Frontal cortex (tissue), 4 donors: ENCODE measurements around the gene ADAMTS2. TPM values are rescaled to one million over a fixed set of nuclear protein-coding genes. Genes with fewer than 3 reads are reported as not detected.
"Not testable (repeated sequence)": the region's sequence is repeated elsewhere in the genome, so short reads cannot be mapped to it uniquely, and the experiment has no call there.

Experiments used
- DNase-seq, 2 donors: peaks; one replicate each; pipeline ENCODE4 v3.0.0; 2012; ENCODE audit warnings: low spot score in 2 of 2
- FAIRE-seq: peaks from 2 replicates; lab custom pipeline; 2012; peaks lifted over from hg19 to GRCh38; lab: Jason Lieb, UNC
- total RNA-seq: library from RNA; depleted of rRNA; stranded (reverse); fragments of >200 nt; gene quantifications from one replicate; pipeline ENCODE4 v1.2.3, GENCODE V29; 2014
- donor health status: control.
- donor health status: control.
- donor health status: control.

The ADAMTS2 gene
- total RNA-seq, 1 donor from 2014 or later: 3.3 TPM

GRCh38 chr5:179330186-179330900 lies 14.9 kb downstream of the ADAMTS2 start:
- no peak for DNase-seq

GRCh38 chr5:179328291-179328690 lies 17.0 kb downstream of the ADAMTS2 start:
- DNase-seq (no peak), FAIRE-seq (no peak)

More at GRCh38 chr5:179330186-179330900, 14.9 kb downstream of the ADAMTS2 start:
- FAIRE-seq: no peak

- no peak for FAIRE-seq
- DNase-seq: no peak
Measured at GRCh38 chr5:179327021-179327735, 18.1 kb downstream of the ADAMTS2 start.

DNA sequence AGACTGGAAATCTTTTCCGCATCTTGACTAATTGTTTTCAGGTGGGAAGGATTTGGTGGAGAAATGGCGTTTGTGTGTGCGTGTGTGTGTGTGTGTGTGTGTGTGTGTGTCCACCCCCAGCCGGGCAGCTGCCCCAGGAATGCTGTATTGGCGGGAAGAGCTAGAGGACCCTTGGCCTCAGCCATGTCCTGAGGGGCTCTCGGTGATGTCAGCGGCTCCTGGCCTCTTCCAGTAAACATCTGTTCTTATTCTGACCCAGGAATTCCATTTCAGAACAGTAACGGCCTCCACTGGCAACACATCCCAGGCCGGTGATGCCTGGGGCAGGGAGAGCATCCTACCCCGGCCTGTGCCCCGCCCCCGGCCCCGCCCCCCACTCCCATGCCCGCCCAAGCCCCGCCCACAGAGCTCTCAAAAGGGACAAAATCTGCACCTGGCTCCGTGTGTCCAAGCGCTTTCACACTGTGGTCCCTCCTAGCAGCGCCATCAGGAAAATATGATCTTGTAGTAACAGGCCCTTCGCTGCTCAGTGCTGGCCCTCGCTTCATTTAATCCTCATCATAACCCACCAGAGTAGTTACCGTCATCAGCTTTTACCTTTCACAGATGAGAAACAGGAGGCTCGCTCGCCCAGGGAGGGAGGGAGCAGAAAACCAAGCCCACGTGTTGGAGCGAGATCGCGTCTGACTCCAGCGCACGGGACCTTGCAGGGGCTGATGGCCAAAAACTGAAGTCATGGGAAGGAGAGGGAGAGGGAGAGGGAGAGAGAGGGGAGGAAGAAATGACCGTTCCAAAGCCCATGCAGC lies 18.9 kb downstream of the ADAMTS2 start:
- FAIRE-seq (no peak), DNase-seq (no peak)

GRCh38 chr5:179325296-179326031 lies 19.8 kb downstream of the ADAMTS2 start:
- no peak for DNase-seq

GRCh38 chr5:179324760-179325295 lies 20.4 kb downstream of the ADAMTS2 start:
- FAIRE-seq (no peak), DNase-seq (no peak)

More at GRCh38 chr5:179325296-179326031, 19.8 kb downstream of the ADAMTS2 start:
- no peak for FAIRE-seq

- not testable (repeated sequence) for DNase-seq, FAIRE-seq
Measured at GRCh38 chr5:179324316-179324715, 20.9 kb downstream of the ADAMTS2 start.

DNA sequence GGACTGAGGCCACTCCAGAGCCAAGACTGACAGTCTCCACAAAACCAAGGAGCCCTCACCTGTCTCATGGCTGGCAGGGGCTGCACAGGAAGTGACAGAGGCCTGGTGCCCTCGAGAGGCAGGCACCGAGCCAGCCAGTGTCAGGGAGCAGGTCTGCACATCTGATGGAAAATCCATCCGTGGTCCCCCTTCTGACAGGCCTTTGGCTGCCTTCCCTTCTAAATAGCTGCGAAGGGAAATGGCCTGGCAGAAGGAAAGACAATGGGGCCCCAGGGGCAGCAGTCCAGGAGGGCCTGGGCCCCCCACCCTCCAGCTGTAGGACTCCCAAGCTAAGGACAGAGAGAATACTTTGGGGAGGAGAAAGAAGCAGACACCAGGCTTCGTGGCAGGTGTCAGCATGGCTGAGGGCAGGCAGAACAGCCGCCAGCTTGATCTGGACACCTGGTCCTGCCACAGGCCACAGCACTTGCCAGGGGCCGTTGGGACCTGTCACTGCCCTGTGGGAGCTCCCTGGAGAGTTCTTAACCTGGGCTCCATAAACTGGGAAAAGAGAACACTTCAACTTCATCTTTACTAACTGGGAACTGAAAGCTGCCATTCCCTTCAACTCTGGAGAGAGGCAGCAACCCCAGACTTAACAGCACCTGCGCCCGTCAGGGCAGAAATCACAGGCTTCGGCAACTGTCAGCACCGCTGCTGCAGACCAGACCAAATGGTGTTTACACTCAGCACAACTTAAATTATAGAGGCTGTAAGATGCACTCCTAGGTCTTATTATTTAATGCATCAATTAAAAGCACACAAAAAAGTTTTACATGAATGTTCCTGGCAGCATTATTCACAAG lies 22.0 kb downstream of the ADAMTS2 start:
- DNase-seq (no peak), FAIRE-seq (no peak)

- DNase-seq (no peak), FAIRE-seq (no peak)
Measured at GRCh38 chr5:179322071-179323025, 22.9 kb downstream of the ADAMTS2 start.

DNA sequence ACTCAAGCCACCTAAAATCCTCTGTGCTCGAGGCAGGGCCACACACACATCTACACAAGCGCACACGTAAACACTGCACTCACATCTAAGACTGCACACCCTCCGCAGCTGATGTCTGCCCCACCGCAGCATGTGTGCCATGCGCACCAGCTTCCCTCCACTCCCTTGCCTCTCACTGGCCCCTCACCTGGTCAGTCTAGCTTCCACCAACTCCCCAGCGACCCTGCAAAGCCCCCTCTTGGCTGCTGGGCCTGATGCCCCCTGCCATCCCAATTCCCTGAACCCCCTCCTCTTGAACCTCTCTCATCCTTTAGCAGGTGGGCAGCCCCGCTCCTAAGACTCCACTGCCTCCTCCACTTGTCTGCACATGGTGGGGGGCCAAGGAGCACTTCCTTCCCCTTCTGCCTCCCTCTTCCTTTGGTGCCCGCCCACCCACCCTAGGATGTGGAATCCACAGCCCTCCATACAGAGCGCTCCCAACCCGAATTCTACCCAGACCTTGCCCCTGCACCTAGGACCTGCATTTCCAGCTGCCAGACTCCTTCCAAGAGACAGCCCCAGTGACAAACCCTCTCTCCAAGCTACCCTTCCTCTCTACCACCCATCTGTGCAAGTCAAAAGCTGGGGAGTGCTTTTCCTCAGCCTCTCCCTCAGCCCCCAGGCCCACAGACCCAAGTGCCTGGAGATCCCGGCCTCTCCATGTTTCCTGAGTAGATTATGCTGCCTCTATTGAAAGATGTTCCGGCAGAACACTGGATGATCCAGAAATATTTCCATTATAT lies 23.9 kb downstream of the ADAMTS2 start:
- FAIRE-seq (no peak), DNase-seq (no peak)

GRCh38 chr5:179319741-179320281 lies 25.4 kb downstream of the ADAMTS2 start:
- DNase-seq: no peak
- FAIRE-seq: no peak

GRCh38 chr5:179319123-179319522 lies 26.1 kb downstream of the ADAMTS2 start:
- DNase-seq: no peak

GRCh38 chr5:179318221-179318955 lies 26.9 kb downstream of the ADAMTS2 start:
- no peak for DNase-seq

More at GRCh38 chr5:179319123-179319522, 26.1 kb downstream of the ADAMTS2 start:
- FAIRE-seq: no peak

DNA sequence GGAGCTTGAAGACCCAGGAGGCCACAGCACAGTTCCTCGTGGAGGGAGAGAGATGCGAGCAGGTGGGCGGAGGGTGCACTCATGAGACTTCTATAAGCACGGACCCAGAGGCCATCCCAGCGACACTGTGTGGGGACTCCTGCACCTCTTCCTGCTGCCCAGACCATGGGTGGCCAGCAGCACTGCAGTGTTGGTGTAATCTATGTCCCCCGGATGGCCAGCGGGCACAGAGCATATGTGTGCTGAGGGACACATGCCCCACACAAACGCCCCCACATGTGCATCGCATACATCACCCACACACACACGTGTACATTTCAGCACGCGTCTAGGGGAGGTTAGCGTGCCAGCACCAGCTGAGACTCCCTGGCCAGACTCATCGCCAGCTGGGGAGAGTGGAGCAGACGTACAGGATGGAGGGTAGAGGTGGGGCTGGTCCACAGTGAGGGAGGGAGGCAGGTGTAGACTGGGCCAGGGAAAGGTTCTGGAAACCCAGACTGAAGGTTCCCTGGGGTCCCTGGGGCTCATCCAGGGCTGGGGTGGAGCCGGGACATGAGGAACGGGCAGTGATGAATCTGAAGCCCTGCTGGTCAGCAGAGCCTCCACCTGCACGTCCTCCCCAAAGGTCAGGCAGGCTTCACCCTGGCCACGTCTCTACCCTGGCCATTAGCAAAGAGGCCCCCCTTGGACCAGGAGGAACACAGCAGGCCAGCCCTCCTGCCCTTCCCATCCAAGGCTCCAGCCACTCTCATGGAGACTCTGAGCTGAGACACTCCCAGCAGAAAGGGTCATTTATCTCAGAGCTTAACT lies 27.6 kb downstream of the ADAMTS2 start:
- DNase-seq (no peak), FAIRE-seq (no peak)

More at GRCh38 chr5:179318221-179318955, 26.9 kb downstream of the ADAMTS2 start:
- no peak for FAIRE-seq

DNA sequence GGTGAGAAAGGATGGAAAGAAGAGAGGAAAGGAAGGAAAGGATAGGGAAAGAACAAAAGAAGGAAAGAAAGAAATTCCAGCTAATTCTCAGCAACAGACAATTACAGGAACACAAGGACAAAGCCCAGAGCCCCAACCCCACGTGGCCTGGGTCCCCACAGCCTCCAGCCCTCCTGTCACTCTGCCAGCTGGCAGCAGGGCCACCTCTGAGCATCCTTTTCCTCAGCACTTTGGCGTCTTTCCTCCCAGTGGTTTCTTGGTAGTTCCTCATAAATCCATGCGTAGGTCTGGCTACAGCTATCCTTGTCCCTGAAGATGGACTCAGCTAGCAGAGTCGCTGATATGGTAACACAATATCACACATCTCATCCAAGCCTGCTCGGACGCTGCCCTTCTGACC lies 28.3 kb downstream of the ADAMTS2 start:
- FAIRE-seq (no peak), DNase-seq (no peak)
